Measurements from ENCODE around the gene CBY1. TPM values are rescaled to one million over a fixed set of nuclear protein-coding genes. Genes with fewer than 3 reads are reported as not detected.
A peak's percentile ranks its signal among the peaks of the same experiment; 100 is the strongest.

Gene CBY1
- total RNA-seq, 1 donor from 2014 or later = 14.1 TPM

- H3K9ac ChIP-seq (ENCODE audit: low read depth in 1 of 3, low read length in 3 of 3) = no peak overlapping the region
- no peak overlapping the region for H3K27ac ChIP-seq (ENCODE audit: low read depth, low read length)
- H3K27me3 ChIP-seq (ENCODE audit: control insufficient read depth in 3 of 3, insufficient read depth in 3 of 3, low read length in 3 of 3) = no peaks in the 10 kb centered on the region
- H3K4me1 ChIP-seq (ENCODE audit: control insufficient read depth in 3 of 3, insufficient read depth in 3 of 3, low read length in 3 of 3) = no peaks in the 10 kb centered on the region
- H3K9me3 ChIP-seq (ENCODE audit: control insufficient read depth in 3 of 3, low read length in 3 of 3) = no peaks in the 10 kb centered on the region
- no peaks in the 10 kb centered on the region for H3K36me3 ChIP-seq (ENCODE audit: control insufficient read depth in 3 of 3, insufficient read depth in 3 of 3, low read length in 3 of 3)
- no peak overlapping the region for H3K4me3 ChIP-seq (ENCODE audit: low read length in 3 of 3)
These were observed 11.0 kb upstream of the CBY1 start for GRCh38 chr22:38645430-38645829.

- no peak overlapping the region for H3K27ac ChIP-seq (ENCODE audit: low read depth, low read length)
- H3K27me3 ChIP-seq (ENCODE audit: control insufficient read depth in 3 of 3, insufficient read depth in 3 of 3, low read length in 3 of 3) = no peaks in the 10 kb centered on the region
- no peaks in the 10 kb centered on the region for H3K4me1 ChIP-seq (ENCODE audit: control insufficient read depth in 3 of 3, insufficient read depth in 3 of 3, low read length in 3 of 3)
- no peaks in the 10 kb centered on the region for H3K9me3 ChIP-seq (ENCODE audit: control insufficient read depth in 3 of 3, low read length in 3 of 3)
- no peak overlapping the region for H3K4me3 ChIP-seq (ENCODE audit: low read length in 3 of 3)
- no peaks in the 10 kb centered on the region for H3K36me3 ChIP-seq (ENCODE audit: control insufficient read depth in 3 of 3, insufficient read depth in 3 of 3, low read length in 3 of 3)
- H3K9ac ChIP-seq (ENCODE audit: low read depth in 1 of 3, low read length in 3 of 3) = no peak overlapping the region
These were observed 6.5 kb upstream of the CBY1 start for GRCh38 chr22:38649841-38650522.

- Histone ChIP-seq H3K27ac (ENCODE audit: low read depth, low read length) (no peak overlapping the region), H3K36me3 (ENCODE audit: control insufficient read depth in 3 of 3, insufficient read depth in 3 of 3, low read length in 3 of 3) (no peaks in the 10 kb centered on the region), H3K27me3 (ENCODE audit: control insufficient read depth in 3 of 3, insufficient read depth in 3 of 3, low read length in 3 of 3) (no peaks in the 10 kb centered on the region), H3K9me3 (ENCODE audit: control insufficient read depth in 3 of 3, low read length in 3 of 3) (no peaks in the 10 kb centered on the region), H3K4me3 (ENCODE audit: low read length in 3 of 3) (no peak overlapping the region), H3K9ac (ENCODE audit: low read depth in 1 of 3, low read length in 3 of 3) (no peak overlapping the region), H3K4me1 (ENCODE audit: control insufficient read depth in 3 of 3, insufficient read depth in 3 of 3, low read length in 3 of 3) (peaks cover 13 to 14% (median 14%) of the 10 kb centered on the region in 3 donors)
These were observed 3.6 kb upstream of the CBY1 start for GRCh38 chr22:38652859-38653258.

- Histone ChIP-seq H3K27ac (ENCODE audit: low read depth, low read length) (no peak overlapping the region), H3K27me3 (ENCODE audit: control insufficient read depth in 3 of 3, insufficient read depth in 3 of 3, low read length in 3 of 3) (no peaks in the 10 kb centered on the region), H3K4me1 (ENCODE audit: control insufficient read depth in 3 of 3, insufficient read depth in 3 of 3, low read length in 3 of 3) (peaks cover 13 to 14% (median 14%) of the 10 kb centered on the region in 3 donors), H3K4me3 (ENCODE audit: low read length in 3 of 3) (no peak overlapping the region), H3K9me3 (ENCODE audit: control insufficient read depth in 3 of 3, low read length in 3 of 3) (no peaks in the 10 kb centered on the region), H3K9ac (ENCODE audit: low read depth in 1 of 3, low read length in 3 of 3) (no peak overlapping the region), H3K36me3 (ENCODE audit: control insufficient read depth in 3 of 3, insufficient read depth in 3 of 3, low read length in 3 of 3) (no peaks in the 10 kb centered on the region)
These were observed 2.7 kb upstream of the CBY1 start for GRCh38 chr22:38653741-38654140.

GRCh38 chr22:38655519-38656255 is 751 bp upstream of the CBY1 start:
- H3K9me3 ChIP-seq (ENCODE audit: control insufficient read depth in 3 of 3, low read length in 3 of 3) = no peaks in the 10 kb centered on the region
- peak overlapping the region; percentile 82 to 94 (median 91) for H3K4me3 ChIP-seq (ENCODE audit: low read length in 3 of 3)
- H3K9ac ChIP-seq (ENCODE audit: low read depth in 1 of 3, low read length in 3 of 3) = peak overlapping the region; percentile 94 to 97 (median 96)
- H3K36me3 ChIP-seq (ENCODE audit: control insufficient read depth in 3 of 3, insufficient read depth in 3 of 3, low read length in 3 of 3) = no peaks in the 10 kb centered on the region
- H3K27ac ChIP-seq (ENCODE audit: low read depth, low read length) = peak overlapping the region; percentile 93
- no peaks in the 10 kb centered on the region for H3K27me3 ChIP-seq (ENCODE audit: control insufficient read depth in 3 of 3, insufficient read depth in 3 of 3, low read length in 3 of 3)
- H3K4me1 ChIP-seq (ENCODE audit: control insufficient read depth in 3 of 3, insufficient read depth in 3 of 3, low read length in 3 of 3) = peaks cover 13 to 14% (median 14%) of the 10 kb centered on the region in 3 donors

- H3K27me3 ChIP-seq (ENCODE audit: control insufficient read depth in 3 of 3, insufficient read depth in 3 of 3, low read length in 3 of 3) = no peaks in the 10 kb centered on the region
- peak overlapping the region; percentile 94 to 97 (median 96) for H3K9ac ChIP-seq (ENCODE audit: low read depth in 1 of 3, low read length in 3 of 3)
- H3K4me1 ChIP-seq (ENCODE audit: control insufficient read depth in 3 of 3, insufficient read depth in 3 of 3, low read length in 3 of 3) = peaks cover 13 to 14% (median 14%) of the 10 kb centered on the region in 3 donors
- peak overlapping the region; percentile 82 to 94 (median 91) for H3K4me3 ChIP-seq (ENCODE audit: low read length in 3 of 3)
- H3K36me3 ChIP-seq (ENCODE audit: control insufficient read depth in 3 of 3, insufficient read depth in 3 of 3, low read length in 3 of 3) = no peaks in the 10 kb centered on the region
- peak overlapping the region; percentile 93 for H3K27ac ChIP-seq (ENCODE audit: low read depth, low read length)
- no peaks in the 10 kb centered on the region for H3K9me3 ChIP-seq (ENCODE audit: control insufficient read depth in 3 of 3, low read length in 3 of 3)
These were observed 839 bp downstream of the CBY1 start for GRCh38 chr22:38657045-38657909.

GRCh38 chr22:38674888-38675287 is 18.4 kb downstream of the CBY1 start:
- Histone ChIP-seq H3K36me3 (ENCODE audit: control insufficient read depth in 3 of 3, insufficient read depth in 3 of 3, low read length in 3 of 3) (peaks cover 17 to 24% (median 20%) of the 10 kb centered on the region in 3 donors), H3K27me3 (ENCODE audit: control insufficient read depth in 3 of 3, insufficient read depth in 3 of 3, low read length in 3 of 3) (no peaks in the 10 kb centered on the region), H3K4me3 (ENCODE audit: low read length in 3 of 3) (no peak overlapping the region), H3K9ac (ENCODE audit: low read depth in 1 of 3, low read length in 3 of 3) (no peak overlapping the region), H3K27ac (ENCODE audit: low read depth, low read length) (no peak overlapping the region), H3K9me3 (ENCODE audit: control insufficient read depth in 3 of 3, low read length in 3 of 3) (no peaks in the 10 kb centered on the region), H3K4me1 (ENCODE audit: control insufficient read depth in 3 of 3, insufficient read depth in 3 of 3, low read length in 3 of 3) (no peaks in the 10 kb centered on the region)

- Histone ChIP-seq H3K9me3 (ENCODE audit: control insufficient read depth in 3 of 3, low read length in 3 of 3) (no peaks in the 10 kb centered on the region), H3K9ac (ENCODE audit: low read depth in 1 of 3, low read length in 3 of 3) (no peak overlapping the region), H3K36me3 (ENCODE audit: control insufficient read depth in 3 of 3, insufficient read depth in 3 of 3, low read length in 3 of 3) (peaks cover 14 to 22% (median 18%) of the 10 kb centered on the region in 3 donors), H3K27me3 (ENCODE audit: control insufficient read depth in 3 of 3, insufficient read depth in 3 of 3, low read length in 3 of 3) (no peaks in the 10 kb centered on the region), H3K27ac (ENCODE audit: low read depth, low read length) (no peak overlapping the region), H3K4me1 (ENCODE audit: control insufficient read depth in 3 of 3, insufficient read depth in 3 of 3, low read length in 3 of 3) (no peaks in the 10 kb centered on the region), H3K4me3 (ENCODE audit: low read length in 3 of 3) (no peak overlapping the region)
These were observed 19.4 kb downstream of the CBY1 start for GRCh38 chr22:38675833-38676232.

GRCh38 chr22:38681582-38682335 is 25.3 kb downstream of the CBY1 start, which contains the start of gene TOMM22:
Gene TOMM22 (plus strand): TSS chr22:38681957. CDS start chr22:38681979, 22 bp downstream.
- Histone ChIP-seq H3K4me3 (ENCODE audit: low read length in 3 of 3) (peak within 1 kb of the TSS; percentile 89 to 99 (median 99)), H3K9me3 (ENCODE audit: control insufficient read depth in 3 of 3, low read length in 3 of 3) (no peaks in the 10 kb centered on the region), H3K27ac (ENCODE audit: low read depth, low read length) (peak within 1 kb of the TSS; percentile 44), H3K9ac (ENCODE audit: low read depth in 1 of 3, low read length in 3 of 3) (peak within 1 kb of the TSS; percentile 93 to 97 (median 94)), H3K36me3 (ENCODE audit: control insufficient read depth in 3 of 3, insufficient read depth in 3 of 3, low read length in 3 of 3) (peaks cover 26 to 37% (median 35%) of the 10 kb centered on the region in 3 donors), H3K27me3 (ENCODE audit: control insufficient read depth in 3 of 3, insufficient read depth in 3 of 3, low read length in 3 of 3) (no peaks in the 10 kb centered on the region), H3K4me1 (ENCODE audit: control insufficient read depth in 3 of 3, insufficient read depth in 3 of 3, low read length in 3 of 3) (peaks cover 7 to 17% (median 11%) of the 10 kb centered on the region in 3 donors)

Data from skeletal muscle tissue (tissue), 4 donors.